GM21360 (cell line): ENCODE measurements around the gene DSP.

Source experiments
- ATAC-seq: cut with Tn5 transposase; IDR thresholded peaks from one replicate; pipeline ENCODE4 v1.9.1; 2021; ENCODE audit warnings: mild to moderate bottlenecking, moderate library complexity; ENCODE audit not compliant: unreplicated experiment

DSP gene

GRCh38 chr6:7589949-7590917, 48.8 kb downstream of the DSP start, which contains the start of gene SNRNP48:
Gene SNRNP48, plus strand, starts transcription at chr6:7590198. Its CDS starts 60 bp downstream, at chr6:7590258.
- ATAC-seq = peak; percentile 99

- ATAC-seq = no peak
Measured at GRCh38 chr6:7590918-7591302, 49.4 kb downstream of the DSP start.

GRCh38 chr6:7591770-7592169, 50.3 kb downstream of the DSP start:
- ATAC-seq = no peak

GRCh38 chr6:7593229-7593628, 51.8 kb downstream of the DSP start:
- no peak for ATAC-seq

GRCh38 chr6:7594579-7595125, 53.2 kb downstream of the DSP start:
- no peak for ATAC-seq

- no peak for ATAC-seq
Measured at GRCh38 chr6:7604003-7604402, 62.5 kb downstream of the DSP start.

GRCh38 chr6:7604506-7604905, 63.0 kb downstream of the DSP start:
- ATAC-seq = no peak

GRCh38 chr6:7615611-7616383, 74.3 kb downstream of the DSP start:
- ATAC-seq = no peak

GRCh38 chr6:7617801-7618764, 76.6 kb downstream of the DSP start:
- ATAC-seq = peak; percentile 72

- no peak for ATAC-seq
Measured at GRCh38 chr6:7621761-7622160, 80.3 kb downstream of the DSP start.

- no peak for ATAC-seq
Measured at GRCh38 chr6:7624796-7625710, 83.6 kb downstream of the DSP start.

GRCh38 chr6:7628479-7628878, 87.0 kb downstream of the DSP start:
- ATAC-seq = no peak

- ATAC-seq = no peak
Measured at GRCh38 chr6:7628909-7629308, 87.4 kb downstream of the DSP start.

- ATAC-seq = no peak
Measured at GRCh38 chr6:7629321-7629720, 87.8 kb downstream of the DSP start.

GRCh38 chr6:7630792-7631191, 89.3 kb downstream of the DSP start:
- no peak for ATAC-seq

GRCh38 chr6:7631466-7631865, 90.0 kb downstream of the DSP start:
- no peak for ATAC-seq

GRCh38 chr6:7632501-7633290, 91.2 kb downstream of the DSP start:
- no peak for ATAC-seq

GRCh38 chr6:7633361-7633760, 91.9 kb downstream of the DSP start:
- ATAC-seq = no peak

GRCh38 chr6:7636151-7636550, 94.7 kb downstream of the DSP start:
- no peak for ATAC-seq
